Thymus (tissue), 11 donors: ENCODE results near the gene GIPC1. TPM values are rescaled to one million over a fixed set of nuclear protein-coding genes. Genes with fewer than 3 reads are reported as not detected.
"Not testable (repeated sequence)": the region's sequence is repeated elsewhere in the genome, so short reads cannot be mapped to it uniquely, and the experiment has no call there.

Experiments used
- DNase-seq, 9 donors: peaks; one replicate each; pipeline ENCODE4 v3.0.0-alpha.2; 2013; ENCODE audit warnings: low spot score in 9 of 9, low read depth in 6 of 9, missing footprints in 1 of 9
- H3K27ac ChIP-seq, 2 donors: one replicate each; pipeline ENCODE4 v1.5.1; 2013; ENCODE audit warnings: control low read depth in 1 of 2, low read depth in 1 of 2, low read length in 1 of 2, mild to moderate bottlenecking in 1 of 2, moderate library complexity in 1 of 2
- H3K27me3 ChIP-seq, 2 donors: one replicate each; pipeline ENCODE4 v1.5.1; 2013; ENCODE audit warnings: low read length in 1 of 2; ENCODE audit not compliant: control insufficient read depth in 2 of 2, insufficient read depth in 1 of 2
- H3K36me3 ChIP-seq, 2 donors: one replicate each; pipeline ENCODE4 v1.5.1; 2013; ENCODE audit warnings: low read length in 1 of 2, mild to moderate bottlenecking in 1 of 2, moderate library complexity in 1 of 2; ENCODE audit not compliant: control insufficient read depth in 2 of 2, insufficient read depth in 2 of 2
- H3K4me1 ChIP-seq, 2 donors: one replicate each; pipeline ENCODE4 v1.5.1; 2013; ENCODE audit warnings: low read length in 2 of 2; ENCODE audit not compliant: control insufficient read depth in 2 of 2, insufficient read depth in 2 of 2
- H3K4me3 ChIP-seq, 2 donors: one replicate each; pipeline ENCODE4 v1.5.1; 2013; ENCODE audit warnings: low read length in 2 of 2, control low read depth in 1 of 2, mild to moderate bottlenecking in 1 of 2
- H3K9me3 ChIP-seq, 2 donors: one replicate each; pipeline ENCODE4 v1.5.1; 2013; ENCODE audit warnings: low read length in 1 of 2, mild to moderate bottlenecking in 1 of 2; ENCODE audit not compliant: control insufficient read depth in 2 of 2, insufficient read depth in 1 of 2
- WGBS: extraction: QIAGEN DNeasy Blood & Tissue Kit; methylation state at CpG from one replicate; pipeline ENCODE4 v1.1.7; 2013; 5-methylcytosine and 5-hydroxymethylcytosine counted together
- polyA plus RNA-seq: library from polyadenylated mRNA; stranded (reverse); fragments of 200-250 nt; gene quantifications from one replicate; pipeline ENCODE4 v1.2.3, GENCODE V29; 2013
- total RNA-seq: library from RNA; stranded (reverse); fragments of 120-200 nt; gene quantifications from one replicate; pipeline ENCODE4 v1.2.4, GENCODE V29; 2013
- donor health status: healthy.

GIPC1 gene
- total and polyA plus RNA-seq, 2 donors: 58.5 to 63.1 TPM

DNA sequence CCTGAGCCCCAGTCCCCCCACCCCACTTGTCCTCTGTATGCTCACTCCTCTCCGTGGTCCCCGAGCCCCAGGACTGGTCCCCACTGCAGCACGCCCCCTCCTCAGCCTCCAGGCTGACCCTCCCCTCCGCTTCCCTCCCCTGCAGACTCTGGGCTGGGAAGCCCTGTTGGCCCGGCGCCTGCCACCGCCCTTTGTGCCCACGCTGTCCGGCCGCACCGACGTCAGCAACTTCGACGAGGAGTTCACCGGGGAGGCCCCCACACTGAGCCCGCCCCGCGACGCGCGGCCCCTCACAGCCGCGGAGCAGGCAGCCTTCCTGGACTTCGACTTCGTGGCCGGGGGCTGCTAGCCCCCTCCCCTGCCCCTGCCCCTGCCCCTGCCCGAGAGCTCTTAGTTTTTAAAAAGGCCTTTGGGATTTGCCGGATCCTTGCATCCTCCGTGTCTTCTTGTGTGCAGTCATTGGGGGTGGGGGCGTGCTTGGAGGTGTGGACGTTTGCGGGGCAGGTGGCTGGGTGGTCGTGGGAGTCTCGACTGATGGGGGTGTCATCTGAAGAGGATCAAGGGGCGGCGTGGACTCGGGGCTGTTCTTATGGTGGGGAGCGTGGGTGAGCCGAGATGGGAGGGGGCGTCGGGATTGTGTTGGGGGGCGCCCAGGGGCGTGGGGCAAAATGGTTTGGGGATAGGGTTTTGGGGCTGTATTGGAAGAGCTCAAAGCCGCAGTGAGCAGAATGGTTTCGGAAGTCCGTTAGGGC is 24.3 kb downstream of the GIPC1 start:
- peaks cover 4 to 29% of the 10 kb centered on the region in 2 donors for H3K4me1 ChIP-seq
- H3K27ac ChIP-seq: no peak overlapping the region
- no peak for DNase-seq
- peaks cover 0 to 3% of the 10 kb centered on the region in 2 donors for H3K9me3 ChIP-seq
- H3K27me3 ChIP-seq: peaks cover 41 to 47% of the 10 kb centered on the region in 2 donors
- H3K36me3 ChIP-seq: peaks cover 33 to 45% of the 10 kb centered on the region in 2 donors
- H3K4me3 ChIP-seq: no peak overlapping the region
- WGBS: 89% methylated on average over 46 of the region's 46 CpGs

- Histone ChIP-seq H3K36me3 (peaks cover 44 to 57% of the 10 kb centered on the region in 2 donors), H3K4me3 (no peak overlapping the region), H3K27me3 (peaks cover 31 to 34% of the 10 kb centered on the region in 2 donors), H3K9me3 (peaks cover 0 to 3% of the 10 kb centered on the region in 2 donors), H3K4me1 (peaks cover 4 to 20% of the 10 kb centered on the region in 2 donors), H3K27ac (no peak overlapping the region)
- DNase-seq: no peak
- 96% methylated on average over 32 of the region's 32 CpGs for WGBS
These were observed 25.7 kb downstream of the GIPC1 start for GRCh38 chr19:14470031-14470876.

GRCh38 chr19:14467816-14468215 is 28.1 kb downstream of the GIPC1 start:
- 97% methylated on average over 9 of the region's 9 CpGs for WGBS

DNA sequence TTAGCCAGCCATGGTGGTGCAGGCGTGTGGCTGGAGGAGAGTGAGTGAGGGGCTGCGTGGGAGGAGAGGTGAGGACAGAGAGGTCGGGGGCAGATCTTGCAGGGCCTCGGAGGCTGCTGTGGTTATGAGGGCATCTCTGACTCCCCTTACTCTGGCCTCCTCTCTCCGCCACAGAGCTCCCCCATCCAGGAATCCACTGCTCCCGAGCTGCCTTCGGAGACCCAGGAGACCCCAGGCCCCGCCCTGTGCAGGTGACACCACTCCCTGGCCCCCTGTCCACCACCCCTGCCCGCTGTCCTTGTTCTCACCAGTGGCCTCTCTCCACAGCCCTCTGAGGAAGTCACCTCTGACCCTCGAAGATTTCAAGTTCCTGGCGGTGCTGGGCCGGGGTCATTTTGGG is 28.5 kb downstream of the GIPC1 start:
- Histone ChIP-seq H3K4me3 (no peak overlapping the region), H3K36me3 (peaks cover 71 to 82% of the 10 kb centered on the region in 2 donors), H3K4me1 (peaks cover 2 to 6% of the 10 kb centered on the region in 2 donors), H3K27ac (peak overlapping the region in 1 of 2 donors; percentile 3), H3K27me3 (peaks cover 3 to 5% of the 10 kb centered on the region in 2 donors), H3K9me3 (no peaks in the 10 kb centered on the region)
- 93% methylated on average over 12 of the region's 12 CpGs for WGBS
- DNase-seq: no peak

More at GRCh38 chr19:14467816-14468215, 28.1 kb downstream of the GIPC1 start:
- no peak for DNase-seq
- peak overlapping the region in 1 of 2 donors; percentile 3 for H3K27ac ChIP-seq
- peaks cover 7 to 9% of the 10 kb centered on the region in 2 donors for H3K27me3 ChIP-seq
- H3K4me3 ChIP-seq: no peak overlapping the region
- peaks cover 4 to 10% of the 10 kb centered on the region in 2 donors for H3K4me1 ChIP-seq
- H3K9me3 ChIP-seq: peaks cover 0 to 3% of the 10 kb centered on the region in 2 donors
- H3K36me3 ChIP-seq: peaks cover 67 to 78% of the 10 kb centered on the region in 2 donors

- Histone ChIP-seq H3K27me3 (no peaks in the 10 kb centered on the region), H3K27ac (no peak overlapping the region), H3K36me3 (peaks cover 71 to 75% of the 10 kb centered on the region in 2 donors), H3K4me1 (no peaks in the 10 kb centered on the region), H3K9me3 (no peaks in the 10 kb centered on the region), H3K4me3 (no peak overlapping the region)
- WGBS: 98% methylated on average over 21 of the region's 21 CpGs
- no peak for DNase-seq
These were observed 32.2 kb downstream of the GIPC1 start for GRCh38 chr19:14463747-14464146.

DNA sequence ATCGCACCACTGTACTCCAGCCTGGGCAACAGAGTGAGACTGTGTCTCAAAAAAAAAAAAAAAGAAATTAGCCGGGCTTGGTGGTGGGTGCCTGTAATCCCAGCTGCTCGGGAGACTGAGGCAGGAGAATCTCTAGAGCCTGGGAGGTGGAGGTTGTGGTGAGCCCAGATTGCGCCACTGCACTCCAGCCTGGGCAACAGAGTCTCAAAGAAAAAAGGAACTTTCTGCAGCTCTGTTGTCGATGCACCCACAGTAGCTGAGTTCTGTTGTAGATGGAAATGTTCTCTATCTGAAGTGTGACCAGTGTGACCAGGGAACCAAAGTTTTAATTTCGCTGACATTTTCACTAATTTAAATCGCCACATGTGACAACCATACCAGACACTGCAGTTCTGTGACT is 33.5 kb downstream of the GIPC1 start:
- H3K27me3 ChIP-seq, H3K4me3 ChIP-seq, DNase-seq, H3K4me1 ChIP-seq, H3K9me3 ChIP-seq, H3K27ac ChIP-seq: not testable (repeated sequence)
- 98% methylated on average over 7 of the region's 7 CpGs for WGBS
- H3K36me3 ChIP-seq: peaks cover 66 to 76% of the 10 kb centered on the region in 2 donors

- Histone ChIP-seq H3K27ac (no peak overlapping the region), H3K27me3 (no peaks in the 10 kb centered on the region), H3K9me3 (peaks cover 0 to 1% of the 10 kb centered on the region in 2 donors), H3K36me3 (peaks cover 60 to 65% of the 10 kb centered on the region in 2 donors), H3K4me1 (no peaks in the 10 kb centered on the region), H3K4me3 (no peak overlapping the region)
- DNase-seq: no peak
- WGBS: 72% methylated on average over 2 of the region's 2 CpGs
These were observed 35.0 kb downstream of the GIPC1 start for GRCh38 chr19:14460935-14461334.

DNA sequence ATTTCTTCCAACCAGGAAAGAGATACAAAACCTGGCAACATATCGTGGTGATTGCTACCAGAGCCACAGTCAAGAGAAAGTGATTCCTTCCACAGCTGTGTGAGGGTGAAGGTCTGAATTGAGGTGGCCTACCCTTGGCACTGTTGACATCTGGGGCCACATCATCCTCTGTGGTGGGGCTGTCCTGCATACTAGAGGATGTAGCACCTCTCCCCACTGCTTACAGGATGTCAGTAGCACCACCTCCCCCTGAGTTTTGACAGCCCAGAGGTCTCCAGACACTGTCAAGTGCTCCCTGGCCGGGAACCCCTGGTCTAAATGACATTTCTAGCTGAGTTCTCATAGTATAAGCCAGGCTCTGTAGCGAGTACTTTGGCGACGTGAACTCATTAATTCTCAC is 36.2 kb downstream of the GIPC1 start:
- Histone ChIP-seq H3K36me3 (peaks cover 59% of the 10 kb centered on the region in 2 donors), H3K4me1 (no peaks in the 10 kb centered on the region), H3K27ac (no peak overlapping the region), H3K27me3 (no peaks in the 10 kb centered on the region), H3K4me3 (no peak overlapping the region), H3K9me3 (peaks cover 0 to 1% of the 10 kb centered on the region in 2 donors)
- WGBS: 92% methylated on average over 5 of the region's 5 CpGs
- DNase-seq: no peak

GRCh38 chr19:14452303-14452702 is 43.6 kb downstream of the GIPC1 start:
- DNase-seq, H3K9me3 ChIP-seq, H3K27me3 ChIP-seq, H3K4me3 ChIP-seq, H3K4me1 ChIP-seq, H3K27ac ChIP-seq: not testable (repeated sequence)
- 97% methylated on average over 3 of the region's 3 CpGs for WGBS
- peaks cover 49 to 65% of the 10 kb centered on the region in 2 donors for H3K36me3 ChIP-seq
